Suprapubic skin (tissue), 4 donors: ENCODE data around the gene SKOR2.

Experiments
- EP300 ChIP-seq: sonication (generic); formaldehyde crosslinking; IDR thresholded peaks from one replicate; pipeline ENCODE4 v1.6.1; 2017; ENCODE audit warnings: antibody characterized with exemption
- POLR2A ChIP-seq, 2 donors: fragments of 450-650 bp; IDR thresholded peaks; one replicate each; pipeline ENCODE4 v1.6.1; 2017; ENCODE audit warnings: antibody characterized with exemption in 2 of 2, mild to moderate bottlenecking in 2 of 2, moderate library complexity in 2 of 2
- POLR2AphosphoS5 ChIP-seq, 3 donors: sonication (generic); formaldehyde crosslinking; IDR thresholded peaks; one replicate each; pipeline ENCODE4 v1.6.1; 2017; ENCODE audit warnings: antibody characterized with exemption in 3 of 3
- TF ChIP-seq, protein P1 (sequence below), 2 donors: fragments of 200-600 bp in 1 of 2; fragments of 450-650 bp in 1 of 2; sonication (generic) in 1 of 2; IDR thresholded peaks; one replicate each; pipeline ENCODE4 v1.5.1; 2016 to 2019; ENCODE audit warnings: antibody characterized with exemption in 2 of 2, mild to moderate bottlenecking in 1 of 2, moderate library complexity in 1 of 2

DNA sequence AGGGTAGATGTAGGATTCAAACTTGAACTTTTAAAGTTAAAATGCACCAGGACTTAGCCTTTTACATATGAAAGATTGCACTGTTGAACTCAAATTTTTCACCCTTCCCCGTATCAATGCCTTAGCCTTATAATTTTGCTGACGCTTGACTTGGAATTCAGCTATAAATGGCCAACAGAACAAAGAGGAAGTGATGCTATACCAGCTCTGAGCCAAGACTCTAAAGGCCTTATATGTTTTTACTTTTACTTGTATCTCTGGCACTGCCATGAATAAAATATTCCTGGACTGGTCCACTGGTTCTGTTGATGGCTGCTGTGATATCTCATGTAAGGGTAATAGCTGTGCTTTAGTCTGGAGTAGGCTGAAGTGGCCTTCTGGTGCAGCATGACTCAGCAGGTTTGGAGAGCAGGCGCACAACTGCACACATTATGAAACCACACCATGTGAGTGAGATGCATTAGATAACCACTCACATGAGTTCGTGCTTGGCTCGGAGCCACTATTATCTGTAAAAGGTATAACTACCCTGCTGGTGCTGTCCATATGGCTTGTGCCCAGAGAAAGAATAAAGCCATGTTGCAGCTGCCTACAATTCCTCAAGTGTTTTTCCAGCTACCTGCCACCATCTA is 66.9 kb downstream of the SKOR2 start:
- no peak for TF ChIP-seq POLR2A (IDR thresholded peaks at IDR 0.05)
- TF ChIP-seq, protein P1, sequence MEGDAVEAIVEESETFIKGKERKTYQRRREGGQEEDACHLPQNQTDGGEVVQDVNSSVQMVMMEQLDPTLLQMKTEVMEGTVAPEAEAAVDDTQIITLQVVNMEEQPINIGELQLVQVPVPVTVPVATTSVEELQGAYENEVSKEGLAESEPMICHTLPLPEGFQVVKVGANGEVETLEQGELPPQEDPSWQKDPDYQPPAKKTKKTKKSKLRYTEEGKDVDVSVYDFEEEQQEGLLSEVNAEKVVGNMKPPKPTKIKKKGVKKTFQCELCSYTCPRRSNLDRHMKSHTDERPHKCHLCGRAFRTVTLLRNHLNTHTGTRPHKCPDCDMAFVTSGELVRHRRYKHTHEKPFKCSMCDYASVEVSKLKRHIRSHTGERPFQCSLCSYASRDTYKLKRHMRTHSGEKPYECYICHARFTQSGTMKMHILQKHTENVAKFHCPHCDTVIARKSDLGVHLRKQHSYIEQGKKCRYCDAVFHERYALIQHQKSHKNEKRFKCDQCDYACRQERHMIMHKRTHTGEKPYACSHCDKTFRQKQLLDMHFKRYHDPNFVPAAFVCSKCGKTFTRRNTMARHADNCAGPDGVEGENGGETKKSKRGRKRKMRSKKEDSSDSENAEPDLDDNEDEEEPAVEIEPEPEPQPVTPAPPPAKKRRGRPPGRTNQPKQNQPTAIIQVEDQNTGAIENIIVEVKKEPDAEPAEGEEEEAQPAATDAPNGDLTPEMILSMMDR (IDR thresholded peaks at IDR 0.05) = no peak
- TF ChIP-seq POLR2AphosphoS5 (IDR thresholded peaks at IDR 0.05) = no peak
- TF ChIP-seq EP300 = no peak
